Kidney epithelial cell (primary cell): Measurements from ENCODE around the gene PIAS1. TPM values are rescaled to one million over a fixed set of nuclear protein-coding genes. Genes with fewer than 3 reads are reported as not detected.

Experiments
- DNase-seq: peaks from one replicate; pipeline ENCODE4 v3.0.0-alpha.2; 2010; ENCODE audit warnings: low read depth
- H3K27me3 ChIP-seq: 2 replicates; pipeline ENCODE4 v1.6.0; 2011; ENCODE audit warnings: low read length; ENCODE audit not compliant: control insufficient read depth, insufficient read depth
- H3K36me3 ChIP-seq: 2 replicates; pipeline ENCODE4 v1.5.1; 2011; ENCODE audit warnings: low read length; ENCODE audit not compliant: control insufficient read depth, insufficient read depth
- H3K4me3 ChIP-seq: 2 replicates; pipeline ENCODE4 v1.5.1; 2011; ENCODE audit warnings: low read depth, mild to moderate bottlenecking, control low read depth, low read length
- CTCF ChIP-seq: IDR thresholded peaks from 2 replicates; pipeline ENCODE4 v1.5.1; 2011; ENCODE audit warnings: mild to moderate bottlenecking, moderate library complexity, low read length, control low read depth, inconsistent platforms; ENCODE audit not compliant: insufficient read depth, poor library complexity, severe bottlenecking
- total RNA-seq: library from RNA; depleted of rRNA; stranded (reverse); fragments of >200 nt; gene quantifications from 2 replicates; pipeline ENCODE4 v1.2.3, GENCODE V29; 2015

Gene PIAS1
- total RNA-seq, 1 donor from 2014 or later = 8.6 TPM

- H3K36me3 ChIP-seq = no peaks in the 10 kb centered on the region
- no peak overlapping the region for H3K4me3 ChIP-seq
- no peak for TF ChIP-seq CTCF
- H3K27me3 ChIP-seq = peaks cover 5% of the 10 kb centered on the region
- DNase-seq = no peak
Observed at GRCh38 chr15:68031404-68031803, 22.7 kb upstream of the PIAS1 start.

GRCh38 chr15:68032672-68033071, 21.4 kb upstream of the PIAS1 start:
- Histone ChIP-seq H3K27me3 (peaks cover 2% of the 10 kb centered on the region), H3K36me3 (no peaks in the 10 kb centered on the region), H3K4me3 (no peak overlapping the region)
- DNase-seq = no peak
- TF ChIP-seq CTCF = no peak

- H3K27me3 ChIP-seq = peaks cover 2% of the 10 kb centered on the region
- no peak for TF ChIP-seq CTCF
- H3K36me3 ChIP-seq = no peaks in the 10 kb centered on the region
- DNase-seq = no peak
- no peak overlapping the region for H3K4me3 ChIP-seq
Observed at GRCh38 chr15:68034081-68034480, 20.0 kb upstream of the PIAS1 start.

- Histone ChIP-seq H3K36me3 (no peaks in the 10 kb centered on the region), H3K4me3 (no peak overlapping the region), H3K27me3 (peaks cover 2% of the 10 kb centered on the region)
- TF ChIP-seq CTCF = no peak
- DNase-seq = no peak
Observed at GRCh38 chr15:68034719-68035293, 19.3 kb upstream of the PIAS1 start.

GRCh38 chr15:68038246-68038645, 15.9 kb upstream of the PIAS1 start:
- Histone ChIP-seq H3K27me3 (no peaks in the 10 kb centered on the region), H3K4me3 (no peak overlapping the region), H3K36me3 (no peaks in the 10 kb centered on the region)
- TF ChIP-seq CTCF = no peak
- DNase-seq = no peak

- no peaks in the 10 kb centered on the region for H3K27me3 ChIP-seq
- DNase-seq = no peak
- TF ChIP-seq CTCF = no peak
Observed at GRCh38 chr15:68040144-68040543, 14.0 kb upstream of the PIAS1 start.

More at GRCh38 chr15:68040144-68040543, 14.0 kb upstream of the PIAS1 start:
- Histone ChIP-seq H3K4me3 (no peak overlapping the region), H3K36me3 (no peaks in the 10 kb centered on the region)
